Activated T-cell treated with anti-CD3 and anti-CD28 coated beads, Interleukin-2, amount 50 U/mL, for 4 hours (primary cell): Measurements from ENCODE around the gene SNRK. TPM values are rescaled to one million over a fixed set of nuclear protein-coding genes. Genes with fewer than 3 reads are reported as not detected.

ENCODE experiments used
- ATAC-seq, 2 donors: fragments of 200-7000 bp; cut with Tn5 transposase; one replicate each; pipeline ENCODE4 v1.10.0; 2021
- DNase-seq: peaks from one replicate; pipeline ENCODE4 v3.0.0-alpha.2; 2020
- H3K27me3 Mint-ChIP-seq: one replicate; pipeline ENCODE4 v1.8.0; 2021; ENCODE audit warnings: low read depth, mixed read lengths
- H3K36me3 Mint-ChIP-seq: one replicate; pipeline ENCODE4 v1.8.0; 2022; ENCODE audit warnings: mixed read lengths; ENCODE audit not compliant: insufficient read depth
- H3K4me1 Mint-ChIP-seq: one replicate; pipeline ENCODE4 v1.8.0; 2021; ENCODE audit warnings: low read depth, mixed read lengths
- H3K4me3 Mint-ChIP-seq: one replicate; pipeline ENCODE4 v1.8.0; 2021; ENCODE audit warnings: mild to moderate bottlenecking, moderate library complexity, mixed read lengths
- H3K9me3 Mint-ChIP-seq: one replicate; pipeline ENCODE4 v1.8.0; 2021; ENCODE audit warnings: mixed read lengths
- total RNA-seq, 3 donors: library from RNA; stranded (reverse); gene quantifications; one replicate each; pipeline ENCODE4 v1.2.1, GENCODE V29; 2021

Gene SNRK
- total RNA-seq, 3 donors from 2014 or later: 19.6 to 21.3 (median 19.6) TPM

GRCh38 chr3:43256714-43257461 lies 29.5 kb upstream of the SNRK start:
- ATAC-seq: no peak
- peaks cover 25% of the 10 kb centered on the region for H3K4me1 Mint-ChIP-seq
- no peaks in the 10 kb centered on the region for H3K36me3 Mint-ChIP-seq
- no peak for DNase-seq
- H3K4me3 Mint-ChIP-seq: no peak overlapping the region
- no peaks in the 10 kb centered on the region for H3K9me3 Mint-ChIP-seq
- H3K27me3 Mint-ChIP-seq: no peaks in the 10 kb centered on the region

DNA sequence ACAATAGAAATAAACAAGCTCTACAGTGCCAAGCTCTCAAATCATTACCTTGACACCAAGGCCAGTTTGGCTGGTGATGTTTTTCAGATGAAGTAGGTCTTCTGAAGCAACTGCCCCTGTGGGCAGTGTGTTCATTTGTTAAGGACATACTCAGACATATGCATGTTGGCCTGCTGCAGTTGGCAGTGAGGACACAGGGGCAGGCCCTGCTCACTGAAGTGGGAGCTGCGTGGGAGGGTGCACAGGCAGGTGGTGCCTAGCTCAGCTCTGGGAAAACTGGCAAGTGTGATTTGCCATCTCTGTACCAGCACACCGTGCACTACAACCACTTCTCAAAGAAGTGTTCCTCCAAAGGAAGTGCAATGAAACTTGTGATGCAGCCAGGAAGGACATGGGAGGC lies 28.5 kb upstream of the SNRK start:
- no peak for DNase-seq
- Mint-ChIP-seq H3K36me3 (no peaks in the 10 kb centered on the region), H3K27me3 (no peaks in the 10 kb centered on the region), H3K4me1 (peaks cover 27% of the 10 kb centered on the region), H3K9me3 (no peaks in the 10 kb centered on the region), H3K4me3 (no peak overlapping the region)
- no peak for ATAC-seq

DNA sequence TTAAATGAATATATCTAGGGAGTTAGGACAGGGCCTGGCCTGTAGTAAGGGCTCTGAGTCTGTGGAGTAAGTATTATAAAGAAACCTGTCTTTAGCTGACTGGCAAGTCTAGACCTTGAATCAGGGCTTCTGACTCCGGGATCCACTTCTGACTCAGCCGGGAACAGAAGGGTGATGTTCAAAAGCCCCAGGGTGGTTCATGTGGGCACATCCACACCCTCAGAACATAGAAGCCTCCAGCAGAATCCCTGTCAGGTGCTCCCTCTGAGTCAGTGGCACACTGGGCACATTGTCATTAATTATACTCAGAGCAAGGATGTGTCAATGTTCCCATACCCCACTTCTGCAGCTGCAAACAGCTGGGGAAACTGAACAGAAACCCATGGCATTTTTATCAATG lies 26.7 kb upstream of the SNRK start:
- Mint-ChIP-seq H3K36me3 (no peaks in the 10 kb centered on the region), H3K27me3 (no peaks in the 10 kb centered on the region), H3K9me3 (no peaks in the 10 kb centered on the region), H3K4me1 (peaks cover 27% of the 10 kb centered on the region), H3K4me3 (no peak overlapping the region)
- no peak for ATAC-seq
- DNase-seq: no peak

GRCh38 chr3:43260412-43260811 lies 25.9 kb upstream of the SNRK start:
- H3K9me3 Mint-ChIP-seq: no peaks in the 10 kb centered on the region
- H3K36me3 Mint-ChIP-seq: no peaks in the 10 kb centered on the region
- H3K4me3 Mint-ChIP-seq: no peak overlapping the region
- ATAC-seq (no peak), DNase-seq (no peak)
- no peaks in the 10 kb centered on the region for H3K27me3 Mint-ChIP-seq
- H3K4me1 Mint-ChIP-seq: peaks cover 27% of the 10 kb centered on the region

DNA sequence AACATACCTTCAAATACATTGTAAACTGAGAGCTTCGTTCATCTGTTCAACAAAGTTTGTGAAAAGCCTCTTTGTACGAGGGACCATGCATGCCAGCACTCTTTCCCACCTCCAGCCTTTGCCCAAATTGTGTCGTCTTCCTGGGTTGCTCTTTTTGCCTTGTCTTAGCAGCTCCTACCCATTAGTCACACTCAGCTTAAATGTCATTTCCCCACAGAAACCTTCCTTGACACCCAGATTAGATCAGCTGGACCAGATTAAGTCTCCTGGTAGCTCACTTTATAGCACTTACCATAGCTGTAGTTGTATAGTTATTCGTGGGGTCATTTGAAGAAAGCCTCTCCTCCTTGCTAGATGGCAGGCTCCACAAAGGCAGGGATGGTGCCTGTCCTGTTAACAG lies 24.1 kb upstream of the SNRK start:
- Mint-ChIP-seq H3K27me3 (no peaks in the 10 kb centered on the region), H3K9me3 (no peaks in the 10 kb centered on the region), H3K4me1 (peaks cover 14% of the 10 kb centered on the region), H3K36me3 (no peaks in the 10 kb centered on the region), H3K4me3 (no peak overlapping the region)
- DNase-seq (no peak), ATAC-seq (no peak)

DNA sequence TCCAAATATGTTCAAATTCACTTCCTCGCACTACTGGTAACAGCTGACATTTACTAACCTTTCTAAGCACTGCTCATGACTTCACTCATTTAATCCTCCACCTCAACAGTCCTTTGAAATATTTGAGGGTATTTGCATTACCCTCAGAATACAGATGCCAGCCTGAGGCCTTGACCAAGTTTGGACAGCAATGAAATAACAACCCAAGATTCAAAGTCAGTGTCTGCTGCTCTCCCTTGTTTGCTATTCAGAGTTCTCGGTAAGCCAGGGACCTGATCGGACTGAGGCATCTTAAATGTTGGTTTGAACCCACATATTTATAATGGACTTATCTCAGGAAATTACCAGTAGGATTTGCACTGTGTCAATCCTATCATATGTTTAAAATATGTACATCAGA lies 19.9 kb upstream of the SNRK start:
- no peaks in the 10 kb centered on the region for H3K36me3 Mint-ChIP-seq
- H3K27me3 Mint-ChIP-seq: no peaks in the 10 kb centered on the region
- no peak overlapping the region for H3K4me3 Mint-ChIP-seq
- H3K4me1 Mint-ChIP-seq: peaks cover 6% of the 10 kb centered on the region
- no peaks in the 10 kb centered on the region for H3K9me3 Mint-ChIP-seq
- ATAC-seq (no peak), DNase-seq (no peak)

- no peak for ATAC-seq
- Mint-ChIP-seq H3K36me3 (no peaks in the 10 kb centered on the region), H3K4me1 (peaks cover 6% of the 10 kb centered on the region), H3K4me3 (no peak overlapping the region), H3K27me3 (no peaks in the 10 kb centered on the region), H3K9me3 (no peaks in the 10 kb centered on the region)
- DNase-seq: no peak
Observed at GRCh38 chr3:43266995-43267394, 19.3 kb upstream of the SNRK start.

DNA sequence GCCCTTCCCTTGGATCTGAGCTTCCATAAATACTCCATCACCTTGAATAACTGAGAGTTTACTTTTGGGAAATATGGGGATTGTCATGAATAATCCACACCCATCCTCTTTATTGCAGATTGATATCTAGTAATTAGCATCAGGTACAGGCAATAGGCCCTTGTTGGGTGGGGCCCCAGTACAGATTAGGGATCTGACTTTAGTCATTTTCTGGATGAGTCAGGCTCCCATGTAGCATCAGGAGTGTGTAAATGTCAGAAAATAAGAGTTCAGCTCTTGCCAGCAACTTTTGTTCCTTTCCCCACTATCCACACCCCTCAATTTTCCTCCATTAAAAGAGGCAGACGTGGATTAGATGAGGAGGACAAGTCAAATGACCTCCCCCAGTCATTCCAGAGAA lies 17.7 kb upstream of the SNRK start:
- Mint-ChIP-seq H3K4me3 (no peak overlapping the region), H3K9me3 (no peaks in the 10 kb centered on the region), H3K36me3 (no peaks in the 10 kb centered on the region), H3K27me3 (no peaks in the 10 kb centered on the region), H3K4me1 (peaks cover 4% of the 10 kb centered on the region)
- ATAC-seq (peak in 1 of 2 donors; percentile 51), DNase-seq (no peak)

- Mint-ChIP-seq H3K9me3 (no peaks in the 10 kb centered on the region), H3K27me3 (no peaks in the 10 kb centered on the region), H3K4me1 (peaks cover 4% of the 10 kb centered on the region), H3K36me3 (no peaks in the 10 kb centered on the region), H3K4me3 (no peak overlapping the region)
- no peak for DNase-seq
- ATAC-seq: no peak
Observed at GRCh38 chr3:43270078-43270477, 16.3 kb upstream of the SNRK start.

GRCh38 chr3:43273416-43273815 lies 12.9 kb upstream of the SNRK start:
- no peaks in the 10 kb centered on the region for H3K9me3 Mint-ChIP-seq
- DNase-seq (no peak), ATAC-seq (no peak)
- peaks cover 2% of the 10 kb centered on the region for H3K27me3 Mint-ChIP-seq
- H3K4me1 Mint-ChIP-seq: peaks cover 2% of the 10 kb centered on the region
- no peak overlapping the region for H3K4me3 Mint-ChIP-seq
- H3K36me3 Mint-ChIP-seq: no peaks in the 10 kb centered on the region

DNA sequence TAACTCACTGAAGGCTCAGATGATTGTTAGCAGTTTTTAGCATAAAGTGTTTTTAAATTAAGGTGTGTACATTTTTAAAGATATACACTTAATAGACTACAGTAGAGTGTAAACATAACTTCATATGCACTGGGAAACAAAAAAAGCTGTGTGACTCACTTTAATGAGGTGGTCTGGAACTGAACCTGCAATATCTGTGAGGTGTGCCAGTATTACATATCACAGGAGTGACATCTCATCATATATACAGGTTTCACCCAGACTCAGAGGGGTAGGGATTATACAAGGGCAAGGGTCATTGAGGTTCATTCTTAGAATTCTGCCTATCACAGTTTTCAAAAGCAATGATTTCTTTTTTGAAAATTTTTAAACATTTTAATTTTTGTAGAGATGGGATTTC lies 7.3 kb upstream of the SNRK start:
- H3K36me3 Mint-ChIP-seq: no peaks in the 10 kb centered on the region
- H3K4me3 Mint-ChIP-seq: no peak overlapping the region
- ATAC-seq (no peak), DNase-seq (no peak)
- H3K27me3 Mint-ChIP-seq: peaks cover 3% of the 10 kb centered on the region
- H3K9me3 Mint-ChIP-seq: no peaks in the 10 kb centered on the region
- peaks cover 2% of the 10 kb centered on the region for H3K4me1 Mint-ChIP-seq

GRCh38 chr3:43279532-43279931 lies 6.8 kb upstream of the SNRK start:
- no peak for DNase-seq
- no peak for ATAC-seq
- Mint-ChIP-seq H3K4me3 (no peak overlapping the region), H3K9me3 (no peaks in the 10 kb centered on the region), H3K4me1 (peaks cover 2% of the 10 kb centered on the region), H3K36me3 (no peaks in the 10 kb centered on the region), H3K27me3 (peaks cover 3% of the 10 kb centered on the region)

- no peak overlapping the region for H3K4me3 Mint-ChIP-seq
- no peaks in the 10 kb centered on the region for H3K36me3 Mint-ChIP-seq
- DNase-seq: no peak
- H3K27me3 Mint-ChIP-seq: peaks cover 3% of the 10 kb centered on the region
- peaks cover 5% of the 10 kb centered on the region for H3K4me1 Mint-ChIP-seq
- no peaks in the 10 kb centered on the region for H3K9me3 Mint-ChIP-seq
- no peak for ATAC-seq
Observed at GRCh38 chr3:43281020-43281419, 5.3 kb upstream of the SNRK start.

DNA sequence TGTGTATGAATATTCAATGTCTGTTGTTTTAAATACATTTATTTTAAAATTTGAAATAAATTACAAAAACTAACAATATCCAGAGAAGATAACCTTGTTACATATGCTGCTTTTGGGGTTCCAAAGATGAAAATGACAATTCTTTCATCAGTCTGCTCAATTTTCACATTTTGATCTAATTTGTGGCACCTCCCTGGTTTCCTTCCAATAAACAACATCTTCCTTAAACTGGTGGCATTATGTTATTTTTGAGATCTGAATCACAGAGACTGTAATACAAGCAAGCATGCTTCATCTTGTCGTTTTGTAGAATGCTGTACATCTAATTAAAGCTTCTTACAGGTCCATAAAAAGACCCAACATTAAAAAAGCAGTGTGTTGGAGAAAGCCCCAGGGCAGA lies 2.2 kb upstream of the SNRK start:
- no peak for DNase-seq
- Mint-ChIP-seq H3K9me3 (no peaks in the 10 kb centered on the region), H3K4me3 (no peak overlapping the region), H3K4me1 (peaks cover 19% of the 10 kb centered on the region), H3K27me3 (no peaks in the 10 kb centered on the region), H3K36me3 (peaks cover 2% of the 10 kb centered on the region)
- no peak for ATAC-seq

DNA sequence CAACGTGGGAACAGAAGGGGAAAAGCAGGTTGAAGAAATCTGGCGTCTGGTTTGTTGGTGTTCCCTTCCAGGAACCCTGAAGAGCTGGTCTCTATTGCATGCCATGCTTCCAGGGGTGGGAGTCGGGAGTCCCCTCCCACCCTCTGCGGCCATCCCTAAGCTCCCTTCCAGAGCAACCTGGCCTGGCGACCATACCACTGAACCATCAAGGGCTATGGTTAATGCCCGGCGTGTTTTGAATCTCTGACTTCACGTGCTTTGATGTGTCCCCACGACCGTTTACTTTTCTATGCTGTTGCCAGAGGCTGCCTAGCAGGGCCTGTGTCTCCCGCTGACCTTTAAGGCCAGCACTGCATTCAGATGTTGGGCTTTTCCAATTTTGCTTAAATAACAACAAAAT lies 696 bp upstream of the SNRK start:
- Mint-ChIP-seq H3K9me3 (no peaks in the 10 kb centered on the region), H3K36me3 (peaks cover 10% of the 10 kb centered on the region), H3K27me3 (no peaks in the 10 kb centered on the region), H3K4me3 (peak overlapping the region; percentile 93), H3K4me1 (peaks cover 34% of the 10 kb centered on the region)
- ATAC-seq: no peak
- DNase-seq: no peak
